HG03280 (cell line): ENCODE measurements around the gene ATG10.
"Not testable (repeated sequence)": the region's sequence is repeated elsewhere in the genome, so short reads cannot be mapped to it uniquely, and the experiment has no call there.

Experiments used
- ATAC-seq: cut with Tn5 transposase; IDR thresholded peaks from one replicate; pipeline ENCODE4 v1.9.1; 2021; ENCODE audit warnings: mild to moderate bottlenecking, moderate library complexity; ENCODE audit not compliant: unreplicated experiment

The ATG10 gene

GRCh38 chr5:82046276-82046647, 74.4 kb downstream of the ATG10 start:
- no peak for ATAC-seq

- ATAC-seq: no peak
Measured at GRCh38 chr5:82050955-82051354, 79.1 kb downstream of the ATG10 start.

GRCh38 chr5:82054004-82054710, 82.3 kb downstream of the ATG10 start:
- ATAC-seq: no peak

GRCh38 chr5:82057051-82057450, 85.2 kb downstream of the ATG10 start:
- no peak for ATAC-seq

GRCh38 chr5:82058710-82059109, 86.9 kb downstream of the ATG10 start:
- ATAC-seq: no peak

- ATAC-seq: no peak
Measured at GRCh38 chr5:82066791-82067190, 95.0 kb downstream of the ATG10 start.

- ATAC-seq: not testable (repeated sequence)
Measured at GRCh38 chr5:82068042-82068441, 96.2 kb downstream of the ATG10 start.

GRCh38 chr5:82068723-82069122, 96.9 kb downstream of the ATG10 start:
- no peak for ATAC-seq

- no peak for ATAC-seq
Measured at GRCh38 chr5:82072138-82072537, 100.3 kb downstream of the ATG10 start.

- no peak for ATAC-seq
Measured at GRCh38 chr5:82073179-82073578, 101.4 kb downstream of the ATG10 start.

- no peak for ATAC-seq
Measured at GRCh38 chr5:82074950-82075349, 103.1 kb downstream of the ATG10 start.

- ATAC-seq: no peak
Measured at GRCh38 chr5:82077496-82077895, 105.7 kb downstream of the ATG10 start.

- no peak for ATAC-seq
Measured at GRCh38 chr5:82091617-82092016, 119.8 kb downstream of the ATG10 start.

GRCh38 chr5:82095536-82095935, 123.7 kb downstream of the ATG10 start:
- ATAC-seq: no peak

- ATAC-seq: no peak
Measured at GRCh38 chr5:82096249-82096648, 124.4 kb downstream of the ATG10 start.

GRCh38 chr5:82100303-82101077, 128.7 kb downstream of the ATG10 start:
- ATAC-seq: peak; percentile 79

GRCh38 chr5:82104872-82105271, 133.0 kb downstream of the ATG10 start:
- no peak for ATAC-seq

GRCh38 chr5:82105457-82105856, 133.6 kb downstream of the ATG10 start:
- no peak for ATAC-seq

GRCh38 chr5:82106207-82106606, 134.4 kb downstream of the ATG10 start:
- no peak for ATAC-seq

GRCh38 chr5:82106756-82107155, 134.9 kb downstream of the ATG10 start:
- ATAC-seq: no peak

- no peak for ATAC-seq
Measured at GRCh38 chr5:82107267-82107666, 135.4 kb downstream of the ATG10 start.

GRCh38 chr5:82109013-82109412, 137.2 kb downstream of the ATG10 start:
- no peak for ATAC-seq
